ENCODE results near the gene CDC42BPB. TPM values are rescaled to one million over a fixed set of nuclear protein-coding genes. Genes with fewer than 3 reads are reported as not detected.

CDC42BPB gene
- total and polyA plus RNA-seq, 2 of the 4 experiments (the other 2 are of a cell fraction), result 49.1 to 81.4 TPM

GRCh38 chr14:102897299-102898027, 159.9 kb downstream of the CDC42BPB start:
- H3K79me1 ChIP-seq (ENCODE audit: low read depth in 1 of 2, low read length in 2 of 2), result peaks cover 0 to 11% of the 10 kb centered on the region in 2 experiments; a peak in 1 of 4 replicates
- H2BK15ac ChIP-seq (ENCODE audit: low read depth, low read length), result no peak overlapping the region
- H3K27me3 ChIP-seq (ENCODE audit: control insufficient read depth, insufficient read depth, low read length), result no peaks in the 10 kb centered on the region
- no peak for TF ChIP-seq RAD21 (IDR thresholded peaks at IDR 0.05; ENCODE audit: low read length)
- no peak for TF ChIP-seq MXI1 (IDR thresholded peaks at IDR 0.05; ENCODE audit: borderline replicate concordance, low read depth, low read length)
- TF ChIP-seq USF2 (IDR thresholded peaks at IDR 0.05; ENCODE audit: low read depth, low read length), result no peak
- TF ChIP-seq RCOR1 (IDR thresholded peaks at IDR 0.05; ENCODE audit: insufficient replicate concordance, low read length), result no peak
- TF ChIP-seq RFX5 (IDR thresholded peaks at IDR 0.05; ENCODE audit: low read depth, low read length), result no peak
- no peak for TF ChIP-seq CHD1 (IDR thresholded peaks at IDR 0.05; ENCODE audit: low read depth, low read length)
- TF ChIP-seq NFE2L2 (IDR thresholded peaks at IDR 0.05; ENCODE audit: low read depth, low read length), result no peak
- TF ChIP-seq MAFK (IDR thresholded peaks at IDR 0.05; ENCODE audit: low read depth, low read length), result no peak
- no peak for TF ChIP-seq POLR2A (IDR thresholded peaks at IDR 0.05; ENCODE audit: low read depth, low read length)
- TF ChIP-seq ELK1 (IDR thresholded peaks at IDR 0.05; ENCODE audit: borderline replicate concordance, low read depth, low read length), result no peak
- no peak for TF ChIP-seq SMC3 (IDR thresholded peaks at IDR 0.05; ENCODE audit: low read depth, low read length)
- H3K36me3 ChIP-seq (ENCODE audit: control insufficient read depth, insufficient read depth, low read length), result peaks cover 20% of the 10 kb centered on the region
- no peak overlapping the region for H2BK20ac ChIP-seq (ENCODE audit: low read depth, low read length)
- BruUV-seq (replicated peaks), result no TSS peak
- H4K91ac ChIP-seq (ENCODE audit: insufficient read depth, low read depth, low read length), result no peak overlapping the region
- no peak for DNase-seq
- H3K4ac ChIP-seq (ENCODE audit: low read depth, low read length), result no peak overlapping the region
- peaks cover 4% of the 10 kb centered on the region; the same call in 1 of the 2 replicates for H3K4me1 ChIP-seq (ENCODE audit: control insufficient read depth, insufficient read depth, low read length)
- H3K9ac ChIP-seq (ENCODE audit: low read depth, low read length), result no peak overlapping the region
- peaks cover 4% of the 10 kb centered on the region; the same call in 1 of the 2 replicates for H4K20me1 ChIP-seq (ENCODE audit: insufficient read depth, low read length)
- no peak overlapping the region for H2BK120ac ChIP-seq (ENCODE audit: low read depth, low read length)
- no peak overlapping the region for H3K4me2 ChIP-seq (ENCODE audit: low read depth, low read length)
- no peak overlapping the region for H3K56ac ChIP-seq (ENCODE audit: extremely low read depth, insufficient read depth, low read length)
- no peak for ATAC-seq (ENCODE audit: low read depth)
- no peak overlapping the region for H2AK5ac ChIP-seq (ENCODE audit: low read depth, low read length)
- dilution Hi-C loops (cut with HindIII; ENCODE audit: low sequenced_read_pairs, unreplicated experiment), result no loop called here
- peak overlapping the region; percentile 29; the same call in 1 of the 2 replicates for H3K23ac ChIP-seq (ENCODE audit: low read depth, low read length)
- no peak overlapping the region for H4K8ac ChIP-seq (ENCODE audit: low read depth in 2 of 2, low read length in 2 of 2)
- POLR2A ChIA-PET (ENCODE audit: unreplicated experiment), result interaction anchor here (0.5 kb wide), 1 partner anchor 201 kb away, joined by 6 read pairs; no protein-coding TSS in a partner anchor
- no peak overlapping the region for H2BK5ac ChIP-seq (ENCODE audit: low read depth, low read length, poor library complexity, severe bottlenecking)
- no peak overlapping the region for H3K18ac ChIP-seq (ENCODE audit: low read depth, low read length)
- in situ Hi-C loops (cut with MboI; ENCODE audit: low sequenced_read_pairs), result loop anchor here (10.0 kb wide), 1 partner anchor 113 kb away; no protein-coding TSS in a partner anchor
- no peak overlapping the region for H2AFZ ChIP-seq (replicated peaks; ENCODE audit: low read length, poor library complexity)
- CTCF ChIA-PET, result no interaction called here
- no peak overlapping the region for H2AK9ac ChIP-seq (replicated peaks; ENCODE audit: low read depth, low read length, poor library complexity)
- WGBS, 2 experiments (ENCODE audit: extremely low coverage in 2 of 2, insufficient read length in 1 of 2), result 100% methylated on average over 2 of the region's 14 CpGs; no CpG with 5 or more reads in 1 of the 2 experiments
- intact Hi-C loops (cut with micrococcal nuclease), result no loop called here
- H3K4me3 ChIP-seq (ENCODE audit: insufficient read depth, low read depth, low read length), result no peak overlapping the region
- no peak overlapping the region for H4K5ac ChIP-seq (ENCODE audit: low read depth, low read length)
- H3K14ac ChIP-seq (replicated peaks; ENCODE audit: low read depth, low read length), result no peak overlapping the region
- H3K27ac ChIP-seq (ENCODE audit: insufficient read depth, low read length), result no peak overlapping the region
- peaks cover 8% of the 10 kb centered on the region for H3K9me1 ChIP-seq (ENCODE audit: insufficient read depth, low read length)
- no peaks in the 10 kb centered on the region for H3K9me3 ChIP-seq (ENCODE audit: control insufficient read depth, insufficient read depth, low read length)
